Activated naive CD4-positive, alpha-beta T cell treated with Interleukin-2 at 50 U/mL for 16 hours (primary cell): ENCODE data around the gene GAS6.
A peak's percentile ranks its signal among the peaks of the same experiment; 100 is the strongest.

Experiments
- DNase-seq: peaks from one replicate; pipeline ENCODE4 v3.0.0-alpha.2; 2020

The GAS6 gene

GRCh38 chr13:113850722-113851479 is 13.0 kb downstream of the GAS6 start:
- DNase-seq, result no peak

- no peak for DNase-seq
These were observed 13.7 kb downstream of the GAS6 start for GRCh38 chr13:113849981-113850721.

- no peak for DNase-seq
These were observed 14.3 kb downstream of the GAS6 start for GRCh38 chr13:113849546-113849945.

- DNase-seq, result no peak
These were observed 15.2 kb downstream of the GAS6 start for GRCh38 chr13:113848431-113849260.

GRCh38 chr13:113848020-113848419 is 15.9 kb downstream of the GAS6 start:
- DNase-seq, result no peak

- DNase-seq, result peak; percentile 24
These were observed 17.1 kb downstream of the GAS6 start for GRCh38 chr13:113846636-113847318.

- no peak for DNase-seq
These were observed 17.9 kb downstream of the GAS6 start for GRCh38 chr13:113845723-113846635.

- DNase-seq, result no peak
These were observed 18.8 kb downstream of the GAS6 start for GRCh38 chr13:113845055-113845454.

GRCh38 chr13:113843864-113844556 is 19.9 kb downstream of the GAS6 start:
- no peak for DNase-seq

GRCh38 chr13:113843063-113843654 is 20.7 kb downstream of the GAS6 start:
- DNase-seq, result no peak

GRCh38 chr13:113842336-113843062 is 21.4 kb downstream of the GAS6 start:
- no peak for DNase-seq

GRCh38 chr13:113841353-113841650 is 22.6 kb downstream of the GAS6 start:
- no peak for DNase-seq

GRCh38 chr13:113840541-113841352 is 23.1 kb downstream of the GAS6 start:
- no peak for DNase-seq

- DNase-seq, result no peak
These were observed 24.2 kb downstream of the GAS6 start for GRCh38 chr13:113839536-113840204.

- DNase-seq, result no peak
These were observed 25.1 kb downstream of the GAS6 start for GRCh38 chr13:113838711-113839201.

GRCh38 chr13:113837560-113838355 is 26.1 kb downstream of the GAS6 start:
- DNase-seq, result no peak

- no peak for DNase-seq
These were observed 26.9 kb downstream of the GAS6 start for GRCh38 chr13:113836768-113837559.
